CD8-positive, alpha-beta memory T cell (primary cell): ENCODE data around the gene CCR5. TPM values are rescaled to one million over a fixed set of nuclear protein-coding genes. Genes with fewer than 3 reads are reported as not detected.

Experiments used
- CTCF ChIA-PET: fragments of 350-600 bp; sonication (Branson Sonifier 250); formaldehyde crosslinking; loops from one replicate; lab custom pipeline; 2021; ENCODE audit warnings: antibody characterized with exemption; lab: Charles Lee
- POLR2A ChIA-PET: fragments of 350-600 bp; sonication (Branson Sonifier 250); formaldehyde crosslinking; loops from one replicate; lab custom pipeline; 2021; ENCODE audit warnings: antibody characterized with exemption; lab: Charles Lee
- DNase-seq, 5 donors: peaks; one replicate each; pipeline versions ENCODE4 v3.0.0 to v3.0.0-alpha.2; 2020 to 2022; ENCODE audit warnings: mixed read lengths in 1 of 5
- H3K27ac ChIP-seq: one replicate; pipeline ENCODE4 v1.7.0; 2013; ENCODE audit warnings: low read depth, mild to moderate bottlenecking, low read length, moderate library complexity
- H3K27me3 ChIP-seq: 2 replicates; pipeline ENCODE4 v1.7.0; 2013; ENCODE audit warnings: low read length, mild to moderate bottlenecking; ENCODE audit not compliant: insufficient read depth, poor library complexity, severe bottlenecking
- H3K36me3 ChIP-seq: 2 replicates; pipeline ENCODE4 v1.7.0; 2013; ENCODE audit warnings: mild to moderate bottlenecking, low read length, moderate library complexity; ENCODE audit not compliant: insufficient read depth
- H3K4me1 ChIP-seq: 2 replicates; pipeline ENCODE4 v1.7.0; 2013; ENCODE audit warnings: mild to moderate bottlenecking, low read length, moderate library complexity; ENCODE audit not compliant: insufficient read depth
- H3K4me3 ChIP-seq: 2 replicates; pipeline ENCODE4 v1.7.0; 2013; ENCODE audit warnings: mild to moderate bottlenecking, low read length
- H3K9me3 ChIP-seq: 2 replicates; pipeline ENCODE4 v1.7.0; 2013; ENCODE audit warnings: mild to moderate bottlenecking, low read length
- H3K27ac Mint-ChIP-seq, 8 donors: one replicate each; pipeline ENCODE4 v1.8.0; 2020 to 2021; ENCODE audit warnings: mixed read lengths in 8 of 8, mild to moderate bottlenecking in 6 of 8, inconsistent platforms in 3 of 8, moderate library complexity in 3 of 8
- H3K27me3 Mint-ChIP-seq, 2 donors: one replicate each; pipeline ENCODE4 v1.8.0; 2020 to 2021; ENCODE audit warnings: mixed read lengths in 2 of 2, mild to moderate bottlenecking in 1 of 2, moderate library complexity in 1 of 2
- H3K36me3 Mint-ChIP-seq, 3 donors: one replicate each; pipeline ENCODE4 v1.8.0; 2020 to 2021; ENCODE audit warnings: mixed read lengths in 3 of 3, inconsistent platforms in 1 of 3, mild to moderate bottlenecking in 1 of 3
- H3K4me1 Mint-ChIP-seq, 3 donors: one replicate each; pipeline ENCODE4 v1.8.0; 2020 to 2021; ENCODE audit warnings: mixed read lengths in 3 of 3, inconsistent platforms in 1 of 3, mild to moderate bottlenecking in 1 of 3
- H3K4me3 Mint-ChIP-seq, 7 donors: one replicate each; pipeline ENCODE4 v1.8.0; 2020 to 2021; ENCODE audit warnings: mixed read lengths in 7 of 7, mild to moderate bottlenecking in 6 of 7, moderate library complexity in 4 of 7, inconsistent platforms in 2 of 7
- H3K9me3 Mint-ChIP-seq, 5 donors: one replicate each; pipeline ENCODE4 v1.8.0; 2020 to 2022; ENCODE audit warnings: mixed read lengths in 5 of 5, mild to moderate bottlenecking in 3 of 5, moderate library complexity in 2 of 5, inconsistent platforms in 1 of 5
- polyA plus RNA-seq: library from polyadenylated mRNA; unstranded; fragments of 300-500 nt; fragmentation: Illumina TruSeq; gene quantifications from one replicate; pipeline ENCODE4 v1.2.3, GENCODE V29; 2021
- total RNA-seq, 2 experiments: library from RNA; stranded (reverse); gene quantifications; one replicate each; pipeline ENCODE4 v1.2.3, GENCODE V29; 2021

CCR5 gene
- total and polyA plus RNA-seq, 3 experiments from 2014 or later, result 2.6 to 29.2 (median 3.4) TPM

DNA sequence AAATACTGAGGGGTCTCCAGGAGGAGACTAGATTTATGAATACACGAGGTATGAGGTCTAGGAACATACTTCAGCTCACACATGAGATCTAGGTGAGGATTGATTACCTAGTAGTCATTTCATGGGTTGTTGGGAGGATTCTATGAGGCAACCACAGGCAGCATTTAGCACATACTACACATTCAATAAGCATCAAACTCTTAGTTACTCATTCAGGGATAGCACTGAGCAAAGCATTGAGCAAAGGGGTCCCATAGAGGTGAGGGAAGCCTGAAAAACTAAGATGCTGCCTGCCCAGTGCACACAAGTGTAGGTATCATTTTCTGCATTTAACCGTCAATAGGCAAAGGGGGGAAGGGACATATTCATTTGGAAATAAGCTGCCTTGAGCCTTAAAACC lies 4.5 kb downstream of the CCR5 start:
- no peaks in the 10 kb centered on the region for H3K9me3 ChIP-seq
- H3K27ac ChIP-seq, result no peak overlapping the region
- H3K4me3 Mint-ChIP-seq, result peak overlapping the region; percentile 83 to 92 (median 88)
- H3K27ac Mint-ChIP-seq, result peak overlapping the region; percentile 66 to 97 (median 93)
- ChIA-PET POLR2A (no interaction called here), CTCF (interaction anchor here (0.8 to 2.9 kb wide), 9 partner anchors 8 to 298 kb away, joined by 3 to 15 read pairs (median 4); no protein-coding TSS in a partner anchor)
- H3K9me3 Mint-ChIP-seq, result no peaks in the 10 kb centered on the region
- H3K4me1 Mint-ChIP-seq, result peaks cover 65 to 88% (median 86%) of the 10 kb centered on the region in 3 donors
- H3K36me3 Mint-ChIP-seq, result peaks cover 14 to 33% (median 23%) of the 10 kb centered on the region in 3 donors
- H3K4me3 ChIP-seq, result no peak overlapping the region
- no peaks in the 10 kb centered on the region for H3K27me3 ChIP-seq
- H3K4me1 ChIP-seq, result peaks cover 40% of the 10 kb centered on the region
- DNase-seq, result no peak
- no peaks in the 10 kb centered on the region for H3K36me3 ChIP-seq
- no peaks in the 10 kb centered on the region for H3K27me3 Mint-ChIP-seq

DNA sequence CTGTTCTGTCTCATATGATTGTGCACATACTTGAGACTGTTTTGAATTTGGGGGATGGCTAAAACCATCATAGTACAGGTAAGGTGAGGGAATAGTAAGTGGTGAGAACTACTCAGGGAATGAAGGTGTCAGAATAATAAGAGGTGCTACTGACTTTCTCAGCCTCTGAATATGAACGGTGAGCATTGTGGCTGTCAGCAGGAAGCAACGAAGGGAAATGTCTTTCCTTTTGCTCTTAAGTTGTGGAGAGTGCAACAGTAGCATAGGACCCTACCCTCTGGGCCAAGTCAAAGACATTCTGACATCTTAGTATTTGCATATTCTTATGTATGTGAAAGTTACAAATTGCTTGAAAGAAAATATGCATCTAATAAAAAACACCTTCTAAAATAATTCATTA lies 5.1 kb downstream of the CCR5 start:
- Histone ChIP-seq H3K27ac (no peak overlapping the region), H3K4me3 (no peak overlapping the region), H3K27me3 (no peaks in the 10 kb centered on the region), H3K36me3 (no peaks in the 10 kb centered on the region), H3K9me3 (no peaks in the 10 kb centered on the region), H3K4me1 (peaks cover 40% of the 10 kb centered on the region)
- Mint-ChIP-seq H3K36me3 (peaks cover 14 to 33% (median 23%) of the 10 kb centered on the region in 3 donors), H3K4me1 (peaks cover 65 to 88% (median 86%) of the 10 kb centered on the region in 3 donors), H3K9me3 (no peaks in the 10 kb centered on the region), H3K27me3 (no peaks in the 10 kb centered on the region), H3K4me3 (peak overlapping the region; percentile 58 to 92 (median 87)), H3K27ac (peak overlapping the region; percentile 14 to 97 (median 93))
- ChIA-PET CTCF (interaction anchor here (1.4 to 2.9 kb wide), 3 partner anchors 64 to 160 kb away, joined by 3 to 15 read pairs (median 4); no protein-coding TSS in a partner anchor), POLR2A (no interaction called here)
- no peak for DNase-seq

DNA sequence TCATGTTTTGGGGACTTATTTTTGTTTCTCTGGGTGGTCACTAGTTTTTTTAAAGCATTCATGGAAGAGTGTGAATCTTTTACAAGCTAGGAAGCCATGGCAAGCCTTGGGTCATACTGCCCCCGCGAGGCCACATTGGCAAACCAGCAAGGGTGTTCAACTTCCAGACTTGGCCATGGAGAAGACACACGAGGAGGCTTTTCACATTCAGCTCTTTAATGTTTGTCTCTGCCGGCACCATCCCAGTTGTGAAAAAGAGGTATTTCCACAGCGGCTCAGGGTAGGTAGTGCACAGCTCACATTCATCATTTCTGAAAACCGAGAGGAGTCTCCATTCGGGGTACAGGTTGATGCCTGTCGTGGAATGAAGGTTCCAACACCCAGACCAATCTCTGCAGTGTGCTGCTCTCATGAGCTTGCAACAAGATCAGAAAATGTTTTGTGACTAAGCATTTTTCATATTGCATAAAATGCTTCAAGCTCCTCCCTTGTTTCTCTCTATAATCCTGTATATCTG lies 7.7 kb downstream of the CCR5 start:
- POLR2A ChIA-PET, result no interaction called here
- Histone ChIP-seq H3K27me3 (no peaks in the 10 kb centered on the region), H3K4me1 (peaks cover 32% of the 10 kb centered on the region), H3K36me3 (no peaks in the 10 kb centered on the region), H3K27ac (no peak overlapping the region), H3K9me3 (no peaks in the 10 kb centered on the region), H3K4me3 (no peak overlapping the region)
- Mint-ChIP-seq H3K4me1 (peaks cover 59 to 77% (median 73%) of the 10 kb centered on the region in 3 donors), H3K27ac (peak overlapping the region; percentile 1 to 80 (median 56)), H3K9me3 (no peaks in the 10 kb centered on the region), H3K4me3 (peak overlapping the region in 5 of 7 donors; percentile 4 to 51 (median 16)), H3K36me3 (peaks cover 7 to 19% (median 10%) of the 10 kb centered on the region in 3 donors), H3K27me3 (no peaks in the 10 kb centered on the region)
- CTCF ChIA-PET, result interaction anchor here (0.8 to 2.9 kb wide), 29 partner anchors 9 to 439 kb away, joined by 3 to 31 read pairs (median 4); partner anchors contain the start of genes CCR1, CCR5 and CXCR6
- DNase-seq, result peak; percentile 33 to 76 (median 45)

DNA sequence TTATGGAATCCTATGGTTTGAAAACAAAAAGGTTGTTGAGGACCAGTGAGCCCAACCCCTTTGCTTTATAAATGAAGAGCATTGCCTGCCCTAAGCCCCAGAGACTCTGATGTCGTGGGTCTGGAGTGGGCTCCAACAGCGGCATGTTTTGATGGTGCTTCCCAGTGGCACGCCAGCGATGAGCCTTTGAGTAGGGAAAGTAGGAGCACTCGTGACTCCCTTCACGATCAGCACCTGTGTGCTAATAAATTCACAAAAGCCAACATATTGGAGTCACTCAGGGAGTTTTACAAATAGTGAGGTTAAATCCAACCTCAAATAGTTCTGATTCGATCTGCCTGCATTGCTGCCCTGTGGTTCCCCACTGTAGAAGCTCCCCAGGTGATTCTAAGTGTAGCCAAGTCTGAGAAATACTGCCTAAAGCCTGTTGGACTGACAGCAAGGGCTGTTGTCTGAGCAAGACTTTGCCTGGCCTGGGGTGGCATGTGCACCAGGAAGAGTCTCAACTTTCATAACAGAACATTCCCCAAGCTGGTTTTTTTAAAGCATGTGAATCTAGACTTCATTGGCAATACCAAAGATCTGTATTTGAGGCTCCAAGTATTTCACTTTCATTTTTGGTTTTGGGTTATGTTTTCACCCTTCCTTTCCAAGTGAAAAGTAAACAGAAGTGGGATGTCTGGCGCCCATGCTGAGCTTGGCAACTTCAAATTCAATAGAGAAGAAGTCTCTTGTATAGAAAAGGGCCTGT lies 9.9 kb downstream of the CCR5 start:
- no peaks in the 10 kb centered on the region for H3K9me3 Mint-ChIP-seq
- peak overlapping the region; percentile 9 for H3K4me3 ChIP-seq
- no peaks in the 10 kb centered on the region for H3K27me3 ChIP-seq
- peaks cover 46 to 68% (median 63%) of the 10 kb centered on the region in 3 donors for H3K4me1 Mint-ChIP-seq
- no peaks in the 10 kb centered on the region for H3K36me3 ChIP-seq
- ChIA-PET CTCF (interaction anchor here (1.0 to 5.0 kb wide), 5 partner anchors 11 to 277 kb away, joined by 3 to 26 read pairs (median 4); partner anchors contain the start of gene CCR5), POLR2A (no interaction called here)
- H3K27ac ChIP-seq, result no peak overlapping the region
- H3K27me3 Mint-ChIP-seq, result no peaks in the 10 kb centered on the region
- peaks cover 21% of the 10 kb centered on the region for H3K4me1 ChIP-seq
- DNase-seq, result no peak
- H3K4me3 Mint-ChIP-seq, result peak overlapping the region in 6 of 7 donors; percentile 56 to 78 (median 65)
- H3K9me3 ChIP-seq, result no peaks in the 10 kb centered on the region
- peaks cover 0 to 10% (median 0%) of the 10 kb centered on the region in 3 donors for H3K36me3 Mint-ChIP-seq
- H3K27ac Mint-ChIP-seq, result peak overlapping the region; percentile 44 to 91 (median 78)

DNA sequence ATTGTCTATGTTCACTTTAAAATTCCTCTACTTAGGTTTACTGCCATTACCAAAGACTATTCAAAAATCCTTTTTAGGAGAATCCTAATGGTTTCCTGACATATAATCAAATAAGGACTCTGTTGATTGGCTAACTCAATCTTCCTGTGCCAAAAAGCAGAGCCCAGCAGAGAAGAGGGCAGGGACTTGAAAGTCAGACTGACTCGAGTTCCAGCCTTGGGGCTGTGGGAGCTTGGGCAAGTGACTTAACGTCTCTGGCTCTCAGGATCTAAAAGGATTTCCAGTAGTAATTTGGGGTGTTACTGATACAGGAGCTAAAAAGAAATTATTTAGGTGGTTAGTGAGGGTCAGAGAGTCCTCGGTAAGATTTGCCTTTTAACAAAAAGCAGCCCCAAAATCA lies 10.9 kb downstream of the CCR5 start:
- Mint-ChIP-seq H3K27me3 (no peaks in the 10 kb centered on the region), H3K4me3 (no peak overlapping the region), H3K9me3 (no peaks in the 10 kb centered on the region), H3K4me1 (peaks cover 38 to 61% (median 54%) of the 10 kb centered on the region in 3 donors), H3K27ac (peak overlapping the region in 2 of 8 donors; percentile 44 to 81), H3K36me3 (peaks cover 0 to 9% (median 0%) of the 10 kb centered on the region in 3 donors)
- Histone ChIP-seq H3K4me1 (peaks cover 19% of the 10 kb centered on the region), H3K4me3 (no peak overlapping the region), H3K27me3 (no peaks in the 10 kb centered on the region), H3K27ac (no peak overlapping the region), H3K36me3 (no peaks in the 10 kb centered on the region), H3K9me3 (no peaks in the 10 kb centered on the region)
- no peak for DNase-seq
- CTCF ChIA-PET, result interaction anchor here (1.3 to 5.0 kb wide), 2 partner anchors 12 to 105 kb away, joined by 5 to 26 read pairs; partner anchors contain the start of gene CCR5
- POLR2A ChIA-PET, result no interaction called here

DNA sequence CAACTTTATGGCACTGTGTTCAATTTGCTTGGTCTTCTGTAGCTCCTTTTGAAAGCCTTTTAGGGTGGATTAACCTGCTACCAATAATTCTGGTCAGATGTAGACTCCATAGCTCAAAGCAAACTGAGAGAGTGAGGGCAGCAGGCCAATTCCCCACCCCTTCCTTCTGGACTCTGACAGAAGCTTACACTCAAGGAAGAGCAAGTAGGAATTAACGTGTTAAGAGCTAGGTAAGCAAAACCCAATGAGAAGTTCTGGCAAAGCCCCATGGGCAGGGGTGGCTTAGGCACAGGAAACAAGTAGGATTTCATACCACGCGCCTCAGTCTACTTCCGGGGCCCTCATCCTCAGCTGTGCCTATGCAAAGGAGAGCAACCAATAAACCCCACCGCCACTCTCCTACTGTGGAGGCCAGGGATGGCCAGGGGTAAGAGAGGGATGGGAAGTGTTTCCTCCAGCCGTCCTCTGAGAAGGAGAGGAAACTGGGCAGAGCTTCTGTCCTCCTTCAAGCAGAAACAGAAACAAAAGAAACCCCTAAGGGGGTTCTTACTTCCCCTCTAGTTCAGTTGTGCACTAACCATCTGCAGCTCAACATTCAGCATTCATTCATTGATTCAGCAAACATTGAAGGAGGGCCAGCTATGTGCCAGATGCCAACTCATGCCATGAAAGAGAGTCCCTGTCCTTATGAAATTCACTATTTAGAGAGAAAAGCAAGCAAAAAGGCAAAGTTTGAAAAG lies 12.6 kb downstream of the CCR5 start:
- CTCF ChIA-PET, result interaction anchor here (1.1 to 5.0 kb wide), 5 partner anchors 9 to 304 kb away, joined by 3 to 26 read pairs (median 5); partner anchors contain the start of gene CCR5
- no peaks in the 10 kb centered on the region for H3K9me3 ChIP-seq

DNA sequence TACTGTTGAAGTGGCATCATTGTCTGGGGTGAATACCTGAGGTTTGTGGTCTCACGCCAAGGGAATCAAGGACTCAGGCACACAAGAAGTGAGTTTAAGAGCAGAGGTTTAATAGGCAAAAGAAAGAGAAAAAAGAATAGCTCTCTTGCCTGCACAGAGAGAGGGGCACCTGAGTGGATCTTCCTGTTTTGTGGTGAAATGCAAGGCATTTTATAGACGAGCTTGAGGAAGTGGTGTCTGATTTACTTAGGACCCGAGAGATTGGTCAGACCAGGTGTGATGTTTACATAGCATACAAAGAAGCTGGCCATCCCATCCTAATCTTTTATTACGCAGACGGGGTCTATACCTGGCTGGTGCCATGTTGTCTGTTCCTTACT lies 13.2 kb downstream of the CCR5 start:
- Mint-ChIP-seq H3K4me1 (peaks cover 25 to 43% (median 39%) of the 10 kb centered on the region in 3 donors), H3K9me3 (no peaks in the 10 kb centered on the region), H3K4me3 (peak overlapping the region in 1 of 7 donors; percentile 40), H3K36me3 (peaks cover 0 to 2% (median 0%) of the 10 kb centered on the region in 3 donors), H3K27ac (peak overlapping the region in 4 of 8 donors; percentile 6 to 47 (median 18)), H3K27me3 (no peaks in the 10 kb centered on the region)
- CTCF ChIA-PET, result interaction anchor here (0.6 to 5.0 kb wide), 6 partner anchors 9 to 305 kb away, joined by 3 to 26 read pairs (median 4); partner anchors contain the start of gene CCR5
- H3K4me3 ChIP-seq, result no peak overlapping the region
- H3K4me1 ChIP-seq, result peaks cover 16% of the 10 kb centered on the region
- no peaks in the 10 kb centered on the region for H3K27me3 ChIP-seq
- H3K9me3 ChIP-seq, result no peaks in the 10 kb centered on the region
- POLR2A ChIA-PET, result no interaction called here
- no peaks in the 10 kb centered on the region for H3K36me3 ChIP-seq
- DNase-seq, result no peak
- H3K27ac ChIP-seq, result no peak overlapping the region

More for the DNA sequence above, 12.6 kb downstream of the CCR5 start:
- H3K36me3 Mint-ChIP-seq, result peaks cover 0 to 2% (median under 1%) of the 10 kb centered on the region in 3 donors
- DNase-seq, result no peak
- H3K27me3 Mint-ChIP-seq, result no peaks in the 10 kb centered on the region
- H3K9me3 Mint-ChIP-seq, result no peaks in the 10 kb centered on the region
- H3K27ac ChIP-seq, result no peak overlapping the region
- no peak overlapping the region for H3K4me3 ChIP-seq
- POLR2A ChIA-PET, result interaction anchor here (1.0 kb wide), 1 partner anchor 11 kb away, joined by 4 read pairs; no protein-coding TSS in a partner anchor
- no peaks in the 10 kb centered on the region for H3K36me3 ChIP-seq
- peaks cover 26 to 46% (median 41%) of the 10 kb centered on the region in 3 donors for H3K4me1 Mint-ChIP-seq
- no peaks in the 10 kb centered on the region for H3K27me3 ChIP-seq
- H3K27ac Mint-ChIP-seq, result peak overlapping the region in 6 of 8 donors; percentile 6 to 80 (median 56)
- peaks cover 19% of the 10 kb centered on the region for H3K4me1 ChIP-seq
- peak overlapping the region in 3 of 7 donors; percentile 20 to 40 (median 37) for H3K4me3 Mint-ChIP-seq
